Measurements from ENCODE around the gene PDIA6.

- TF ChIP-seq BCL3 (IDR thresholded peaks at IDR 0.05; ENCODE audit: borderline replicate concordance, insufficient read depth, low read depth, low read length, poor library complexity, severe bottlenecking), result no peak
- TF ChIP-seq E4F1 (IDR thresholded peaks at IDR 0.05; ENCODE audit: borderline replicate concordance, partially characterized antibody), result no peak
- TF ChIP-seq MYC (IDR thresholded peaks at IDR 0.05; ENCODE audit: insufficient read depth, insufficient read length, insufficient replicate concordance, low read length, severe bottlenecking), result no peak
- no peak for TF ChIP-seq NR2C2 (IDR thresholded peaks at IDR 0.05; ENCODE audit: borderline replicate concordance, control insufficient read depth, insufficient read length, low read depth)
- no peak for TF ChIP-seq FOS (IDR thresholded peaks at IDR 0.05; ENCODE audit: borderline replicate concordance, extremely low read depth, insufficient read length)
These were observed 1.1 kb downstream of the PDIA6 start for GRCh38 chr2:10811517-10811916.

Data from GM12878 (cell line).